Panc1 (cell line): ENCODE measurements around the gene DROSHA.

Experiments
- CTCF ChIP-seq: fragments of 450-650 bp; IDR thresholded peaks from 2 replicates; pipeline ENCODE4 v1.5.1; 2017; ENCODE audit warnings: mild to moderate bottlenecking
- POLR2AphosphoS5 ChIP-seq: IDR thresholded peaks from 2 replicates; pipeline ENCODE4 v1.6.1; 2012; ENCODE audit warnings: mild to moderate bottlenecking, low read depth, low read length, moderate library complexity
- REST ChIP-seq, 2 experiments: IDR thresholded peaks; 2 replicates each; pipeline ENCODE4 v1.6.1; 2011 to 2012; ENCODE audit warnings: low read depth in 2 of 2, control low read depth in 1 of 2, low read length in 1 of 2, mild to moderate bottlenecking in 1 of 2, moderate library complexity in 1 of 2; ENCODE audit not compliant: insufficient read depth in 1 of 2
- SIN3A ChIP-seq: IDR thresholded peaks from 2 replicates; pipeline ENCODE4 v1.6.1; 2012; ENCODE audit warnings: low read depth, mild to moderate bottlenecking, low read length, moderate library complexity, borderline replicate concordance; ENCODE audit not compliant: insufficient read depth
- TCF7L2 ChIP-seq: IDR thresholded peaks from 2 replicates; pipeline ENCODE4 v1.6.1; 2011; ENCODE audit warnings: mild to moderate bottlenecking, low read depth, low read length, inconsistent platforms

DNA sequence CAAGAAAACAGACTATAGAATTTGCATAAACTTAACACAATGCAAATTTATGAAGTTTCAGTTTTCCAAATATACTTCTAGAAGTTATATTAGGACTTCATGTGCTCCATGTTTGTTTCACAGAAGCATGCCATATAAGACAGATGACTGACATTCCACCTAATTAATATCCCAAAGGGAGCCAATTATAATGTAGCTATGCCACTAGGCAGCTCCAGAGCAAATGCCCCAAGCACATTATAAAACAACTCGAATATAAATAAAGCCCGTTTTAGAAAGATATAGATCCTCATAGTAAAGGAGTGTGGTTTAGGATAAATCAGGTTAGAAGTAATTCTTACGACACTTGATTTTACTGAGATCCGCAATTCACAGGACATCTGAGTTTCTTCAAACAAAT, 8.9 kb downstream of the DROSHA start:
- no peak for TF ChIP-seq REST (IDR thresholded peaks at IDR 0.05; ENCODE audit: insufficient read depth in 1 of 2, low read depth in 2 of 2, low read length in 1 of 2)
- no peak for TF ChIP-seq CTCF
- TF ChIP-seq POLR2AphosphoS5: no peak
- no peak for TF ChIP-seq TCF7L2
- TF ChIP-seq SIN3A: no peak
